H1 (cell line): ENCODE results near the gene ADAMTS20. TPM values are rescaled to one million over a fixed set of nuclear protein-coding genes. Genes with fewer than 3 reads are reported as not detected.

ENCODE experiments used
- ATF2 ChIP-seq: IDR thresholded peaks from 2 replicates; pipeline ENCODE4 v1.6.1; 2012; ENCODE audit warnings: low read length, inconsistent platforms
- CBX5 ChIP-seq: fragments of 300-800, 300-1000 bp; sonication (generic); IDR thresholded peaks from 2 replicates; pipeline ENCODE4 v1.7.1; 2016; ENCODE audit warnings: antibody characterized with exemption, low read length, low read depth
- CHD7 ChIP-seq: fragments of 300-600 bp; sonication (generic); IDR thresholded peaks from 2 replicates; pipeline ENCODE4 v1.7.1; 2012; ENCODE audit warnings: low read length, moderate library complexity, mild to moderate bottlenecking, inconsistent platforms; ENCODE audit not compliant: insufficient replicate concordance
- EZH2 ChIP-seq: fragments of 200-600 bp; sonication (generic); IDR thresholded peaks from 2 replicates; pipeline ENCODE4 v1.7.1; 2012; ENCODE audit warnings: low read depth, mild to moderate bottlenecking, moderate library complexity, low read length, inconsistent platforms; ENCODE audit not compliant: severe bottlenecking
- HDAC6 ChIP-seq: IDR thresholded peaks from one replicate; pipeline ENCODE4 v1.7.1; 2012; ENCODE audit warnings: low read depth, mild to moderate bottlenecking, inconsistent platforms, low read length, moderate library complexity
- KDM1A ChIP-seq: fragments of 200-600, 300-600 bp; sonication (generic); IDR thresholded peaks from 2 replicates; pipeline ENCODE4 v1.7.1; 2016; ENCODE audit warnings: mild to moderate bottlenecking, low read length, borderline replicate concordance
- SP1 ChIP-seq: IDR thresholded peaks from 2 replicates; pipeline ENCODE4 v1.6.1; 2011; ENCODE audit warnings: low read depth, low read length
- TEAD4 ChIP-seq: IDR thresholded peaks from 2 replicates; pipeline ENCODE4 v1.6.1; 2012; ENCODE audit warnings: low read depth, low read length, inconsistent platforms, mixed read lengths
- USF2 ChIP-seq: IDR thresholded peaks from 2 replicates; pipeline ENCODE4 v1.6.1; 2011; ENCODE audit warnings: low read length, improper control_type of control experiment
- polyA plus RNA-seq, 7 experiments: library from polyadenylated mRNA; depleted of rRNA in 3 of 7; stranded (reverse) in 5 of 7; unstranded in 2 of 7; fragments of >200 nt in 5 of 7; fragments of 200-250 nt in 2 of 7; gene quantifications; 1 replicate in 5 of 7; 2 replicates in 1 of 7; 4 replicates in 1 of 7; pipeline versions ENCODE4 v1.2.1 to v1.2.3, GENCODE V29; 2011 to 2013; ENCODE audit warnings: missing spikeins in 2 of 7, mixed read lengths in 2 of 7
- total RNA-seq: library from RNA; stranded (reverse); fragmentation: NEBNext Ultra II Directional; extraction: Animal tissue kit (Norgen Biotek cat#: 25700); gene quantifications from 2 replicates; pipeline ENCODE4 v1.2.1, GENCODE V29; 2021

The ADAMTS20 gene
- total and polyA plus RNA-seq, 2 of the 8 experiments (the other 6 are each of a cell fraction or from before 2014, with no cell fraction given), result 2.9 to 5.1 TPM

- TF ChIP-seq CHD7, result no peak
- TF ChIP-seq KDM1A, result no peak
- no peak for TF ChIP-seq CBX5
- TF ChIP-seq TEAD4, result no peak
- no peak for TF ChIP-seq SP1
- TF ChIP-seq ATF2, result no peak
- no peak for TF ChIP-seq HDAC6
- TF ChIP-seq EZH2, result no peak
- TF ChIP-seq USF2, result no peak
Observed at GRCh38 chr12:43480591-43480990, 71.4 kb downstream of the ADAMTS20 start (continued).
